Fibroblast of lung (primary cell): ENCODE data around the gene KIAA1328. TPM values are rescaled to one million over a fixed set of nuclear protein-coding genes. Genes with fewer than 3 reads are reported as not detected.

ENCODE experiments used
- DNase-seq, 2 donors: peaks; one replicate each; pipeline versions ENCODE4 v3.0.0 to v3.0.0-alpha.2; 2010; ENCODE audit warnings: low read depth in 2 of 2
- H2AFZ ChIP-seq: 2 replicates; pipeline ENCODE4 v1.5.1; 2012; ENCODE audit warnings: low read length, control low read depth, inconsistent platforms
- H3K27ac ChIP-seq: 2 replicates; pipeline ENCODE4 v1.5.1; 2011; ENCODE audit warnings: low read length, control low read depth; ENCODE audit not compliant: insufficient read depth
- H3K27me3 ChIP-seq: 2 replicates; pipeline ENCODE4 v1.5.1; 2011; ENCODE audit warnings: mild to moderate bottlenecking, low read length; ENCODE audit not compliant: control insufficient read depth, insufficient read depth
- H3K36me3 ChIP-seq: 2 replicates; pipeline ENCODE4 v1.5.1; 2011; ENCODE audit warnings: low read length; ENCODE audit not compliant: control insufficient read depth, insufficient read depth
- H3K4me1 ChIP-seq: 2 replicates; pipeline ENCODE4 v1.5.1; 2011; ENCODE audit warnings: low read length; ENCODE audit not compliant: control insufficient read depth, insufficient read depth; ENCODE audit errors: extremely low read depth
- H3K4me2 ChIP-seq: 2 replicates; pipeline ENCODE4 v1.5.1; 2011; ENCODE audit warnings: low read length, control low read depth; ENCODE audit not compliant: insufficient read depth; ENCODE audit errors: extremely low read depth
- H3K4me3 ChIP-seq, 4 experiments: fragments of 200-600 bp in 1 of 4; sonication (generic) in 1 of 4; replicated peaks in 1 of 4; 2 replicates each; pipeline ENCODE4 v1.5.1; 2011 to 2016; ENCODE audit warnings: low read length in 4 of 4, low read depth in 3 of 4, mild to moderate bottlenecking in 3 of 4, control low read depth in 2 of 4, inconsistent platforms in 1 of 4, mixed read lengths in 1 of 4; ENCODE audit not compliant: insufficient read depth in 1 of 4; ENCODE audit errors: control extremely low read depth in 1 of 4
- H3K79me2 ChIP-seq: 2 replicates; pipeline ENCODE4 v1.5.1; 2012; ENCODE audit warnings: mild to moderate bottlenecking, low read length, inconsistent platforms; ENCODE audit not compliant: control insufficient read depth, insufficient read depth
- H3K9ac ChIP-seq: 2 replicates; pipeline ENCODE4 v1.5.1; 2011; ENCODE audit warnings: mild to moderate bottlenecking, low read length, control low read depth; ENCODE audit not compliant: insufficient read depth
- H3K9me3 ChIP-seq: 2 replicates; pipeline ENCODE4 v1.5.1; 2012; ENCODE audit warnings: low read depth, low read length; ENCODE audit not compliant: control insufficient read depth, insufficient read depth
- H4K20me1 ChIP-seq: 2 replicates; pipeline ENCODE4 v1.5.1; 2011; ENCODE audit warnings: low read length; ENCODE audit not compliant: control insufficient read depth, insufficient read depth; ENCODE audit errors: extremely low read depth
- CTCF ChIP-seq, 2 donors: IDR thresholded peaks in 1 of 2; conservative IDR thresholded peaks in 1 of 2; 1 replicate in 1 of 2; 2 replicates in 1 of 2; pipeline ENCODE4 v1.5.1; 2011 to 2012; ENCODE audit warnings: low read length in 2 of 2, control low read depth in 1 of 2, inconsistent platforms in 1 of 2, low read depth in 1 of 2, mild to moderate bottlenecking in 1 of 2
- EZH2 ChIP-seq: IDR thresholded peaks from 2 replicates; pipeline ENCODE4 v1.5.1; 2012; ENCODE audit warnings: low read length, control low read depth, mild to moderate bottlenecking; ENCODE audit errors: missing control alignments
- polyA plus RNA-seq, 2 donors: library from polyadenylated mRNA; depleted of rRNA in 1 of 2; stranded (reverse) in 1 of 2; unstranded in 1 of 2; fragments of >200 nt; gene quantifications; 2 replicates each; pipeline ENCODE4 v1.2.1, GENCODE V29; 2011 to 2012; ENCODE audit warnings: missing spikeins in 1 of 2
- total RNA-seq: library from RNA; depleted of rRNA; stranded (reverse); fragments of >200 nt; gene quantifications from 2 replicates; pipeline ENCODE4 v1.2.1, GENCODE V29; 2014

Gene KIAA1328
- total and polyA plus RNA-seq, 2 donors (not counting 1 experiment from before 2014, with no cell fraction given), result 4.3 to 4.5 TPM

- Histone ChIP-seq H3K4me3 (no peak overlapping the region), H3K4me1 (no peaks in the 10 kb centered on the region), H3K27me3 (no peaks in the 10 kb centered on the region), H3K9me3 (no peaks in the 10 kb centered on the region), H4K20me1 (no peaks in the 10 kb centered on the region), H3K27ac (no peak overlapping the region), H3K4me2 (no peak overlapping the region), H3K9ac (no peak overlapping the region), H3K79me2 (no peaks in the 10 kb centered on the region), H2AFZ (no peak overlapping the region), H3K36me3 (no peaks in the 10 kb centered on the region)
- TF ChIP-seq CTCF (conservative IDR thresholded peaks at IDR 0.05 in 1 of 2, IDR thresholded peaks at IDR 0.05 in 1 of 2; ENCODE audit: low read depth in 1 of 2, low read length in 2 of 2) (no peak), EZH2 (no peak)
- DNase-seq, result peak in 1 of 2 donors; percentile 13
Measured at GRCh38 chr18:37176621-37176934, 347.7 kb downstream of the KIAA1328 start.

- Histone ChIP-seq H3K9ac (no peak overlapping the region), H3K4me3 (no peak overlapping the region), H3K27me3 (no peaks in the 10 kb centered on the region), H2AFZ (no peak overlapping the region), H3K4me1 (no peaks in the 10 kb centered on the region), H3K79me2 (no peaks in the 10 kb centered on the region), H3K36me3 (no peaks in the 10 kb centered on the region), H3K4me2 (no peak overlapping the region), H3K9me3 (no peaks in the 10 kb centered on the region), H3K27ac (no peak overlapping the region), H4K20me1 (no peaks in the 10 kb centered on the region)
- peak in 1 of 2 donors; percentile 5 for DNase-seq
- TF ChIP-seq EZH2 (no peak), CTCF (conservative IDR thresholded peaks at IDR 0.05 in 1 of 2, IDR thresholded peaks at IDR 0.05 in 1 of 2; ENCODE audit: low read depth in 1 of 2, low read length in 2 of 2) (no peak)
Measured at GRCh38 chr18:37179384-37179783, 350.5 kb downstream of the KIAA1328 start.

- H3K36me3 ChIP-seq, result no peaks in the 10 kb centered on the region
- H3K27me3 ChIP-seq, result no peaks in the 10 kb centered on the region
- H4K20me1 ChIP-seq, result no peaks in the 10 kb centered on the region
- H3K4me3 ChIP-seq, result no peak overlapping the region
- H3K9me3 ChIP-seq, result no peaks in the 10 kb centered on the region
- no peak overlapping the region for H3K4me2 ChIP-seq
- H3K79me2 ChIP-seq, result no peaks in the 10 kb centered on the region
- DNase-seq, result no peak
- TF ChIP-seq CTCF (conservative IDR thresholded peaks at IDR 0.05 in 1 of 2, IDR thresholded peaks at IDR 0.05 in 1 of 2; ENCODE audit: low read depth in 1 of 2, low read length in 2 of 2) (no peak), EZH2 (no peak)
- H3K4me1 ChIP-seq, result no peaks in the 10 kb centered on the region
- no peak overlapping the region for H3K27ac ChIP-seq
- no peak overlapping the region for H3K9ac ChIP-seq
- no peak overlapping the region for H2AFZ ChIP-seq
Measured at GRCh38 chr18:37180086-37180485, 351.2 kb downstream of the KIAA1328 start.
